Stimulated activated CD8-positive, alpha-beta memory T cell treated with anti-CD3 and anti-CD28 coated beads, Interleukin-15, amount 100 ng/mL, for 4 hours (primary cell): Measurements from ENCODE around the gene HMCN1.
"Not testable (repeated sequence)": the region's sequence is repeated elsewhere in the genome, so short reads cannot be mapped to it uniquely, and the experiment has no call there.

Experiments used
- DNase-seq, 2 donors: peaks; one replicate each; pipeline ENCODE4 v3.0.0-alpha.2; 2020; ENCODE audit warnings: low read depth in 2 of 2

Gene HMCN1

GRCh38 chr1:186152620-186153239 lies 418.5 kb downstream of the HMCN1 start:
- no peak for DNase-seq

GRCh38 chr1:186154651-186155050 lies 420.5 kb downstream of the HMCN1 start:
- no peak for DNase-seq

- DNase-seq = no peak
Observed at GRCh38 chr1:186155594-186155993, 421.4 kb downstream of the HMCN1 start.

- not testable (repeated sequence) for DNase-seq
Observed at GRCh38 chr1:186162895-186163294, 428.7 kb downstream of the HMCN1 start.

GRCh38 chr1:186164773-186165172 lies 430.6 kb downstream of the HMCN1 start:
- no peak for DNase-seq

- no peak for DNase-seq
Observed at GRCh38 chr1:186165303-186165702, 431.1 kb downstream of the HMCN1 start.

- DNase-seq = no peak
Observed at GRCh38 chr1:186167096-186167668, 433.0 kb downstream of the HMCN1 start.

GRCh38 chr1:186175588-186175987 lies 441.4 kb downstream of the HMCN1 start:
- no peak for DNase-seq

GRCh38 chr1:186178426-186179043 lies 444.3 kb downstream of the HMCN1 start:
- DNase-seq = no peak

- no peak for DNase-seq
Observed at GRCh38 chr1:186179231-186179630, 445.0 kb downstream of the HMCN1 start.

- DNase-seq = no peak
Observed at GRCh38 chr1:186183219-186183618, 449.0 kb downstream of the HMCN1 start.

- no peak for DNase-seq
Observed at GRCh38 chr1:186183970-186184628, 449.9 kb downstream of the HMCN1 start.

- not testable (repeated sequence) for DNase-seq
Observed at GRCh38 chr1:186186251-186186650, 452.1 kb downstream of the HMCN1 start.

GRCh38 chr1:186187601-186188000 lies 453.4 kb downstream of the HMCN1 start:
- DNase-seq = no peak

- no peak for DNase-seq
Observed at GRCh38 chr1:186188004-186188539, 453.9 kb downstream of the HMCN1 start.

GRCh38 chr1:186188736-186189135 lies 454.5 kb downstream of the HMCN1 start:
- DNase-seq = no peak

GRCh38 chr1:186189156-186189555 lies 455.0 kb downstream of the HMCN1 start:
- DNase-seq = no peak

- DNase-seq = no peak
Observed at GRCh38 chr1:186191511-186191910, 457.3 kb downstream of the HMCN1 start.

GRCh38 chr1:186193224-186193623 lies 459.0 kb downstream of the HMCN1 start:
- no peak for DNase-seq

GRCh38 chr1:186194107-186194756 lies 460.0 kb downstream of the HMCN1 start:
- DNase-seq = no peak

GRCh38 chr1:186195377-186195931 lies 461.3 kb downstream of the HMCN1 start:
- DNase-seq = no peak

GRCh38 chr1:186202271-186202764 lies 468.1 kb downstream of the HMCN1 start:
- DNase-seq = no peak
